Testis (tissue), 3 donors: ENCODE data around the gene PLEKHA8. TPM values are rescaled to one million over a fixed set of nuclear protein-coding genes. Genes with fewer than 3 reads are reported as not detected.

ENCODE experiments used
- DNase-seq: peaks from one replicate; pipeline ENCODE4 v3.0.0-alpha.2; 2019
- H3K27ac ChIP-seq, 2 donors: fragments of 200-600 bp; sonication (generic); one replicate each; pipeline ENCODE4 v1.5.1; 2019
- H3K27me3 ChIP-seq: fragments of 200-600 bp; sonication (generic); one replicate; pipeline ENCODE4 v1.5.1; 2019
- H3K36me3 ChIP-seq: fragments of 200-600 bp; sonication (generic); one replicate; pipeline ENCODE4 v1.5.1; 2017; ENCODE audit warnings: low read depth; ENCODE audit errors: missing control alignments
- H3K4me1 ChIP-seq: fragments of 200-600 bp; sonication (generic); one replicate; pipeline ENCODE4 v1.5.1; 2019
- H3K4me3 ChIP-seq, 2 donors: fragments of 200-600 bp; sonication (generic); one replicate each; pipeline ENCODE4 v1.5.1; 2017 to 2019
- H3K9me3 ChIP-seq: fragments of 200-600 bp; sonication (generic); one replicate; pipeline ENCODE4 v1.5.1; 2017
- POLR2A ChIP-seq: fragments of 450-650 bp; IDR thresholded peaks from one replicate; pipeline ENCODE4 v1.6.1; 2017; ENCODE audit warnings: antibody characterized with exemption, mild to moderate bottlenecking, moderate library complexity
- WGBS, 2 donors: methylation state at CpG; one replicate each; pipeline ENCODE4 v1.1.5; 2018; 5-methylcytosine and 5-hydroxymethylcytosine counted together
- intact Hi-C: fragments of 100-400 bp; cut with DNase I; formaldehyde crosslinking; loops from one replicate; pipeline ENCODE4 v1.15.1; 2023; ENCODE audit warnings: low total_unique reads
- polyA plus RNA-seq: library from polyadenylated mRNA; stranded (reverse); fragments of 350-450 nt; fragmentation: Illumina TruSeq; extraction: RNeasy Lipid Tissue Mini Kit (QIAGEN cat#74804); gene quantifications from one replicate; pipeline ENCODE4 v1.2.3, GENCODE V29; 2014; ENCODE audit warnings: low read depth, low replicate concordance; ENCODE audit not compliant: insufficient read depth
- total RNA-seq, 2 donors: library from RNA; depleted of rRNA; stranded (reverse); fragments of >200 nt; gene quantifications; one replicate each; pipeline ENCODE4 v1.2.3, GENCODE V29; 2016
- TF ChIP-seq, protein P1 (sequence below), 3 experiments: fragments of 450-650 bp in 2 of 3; fragments of 200-600 bp in 1 of 3; sonication (generic) in 1 of 3; IDR thresholded peaks; one replicate each; pipeline ENCODE4 v1.5.1; 2016 to 2019; ENCODE audit warnings: antibody characterized with exemption in 3 of 3, mild to moderate bottlenecking in 2 of 3, moderate library complexity in 1 of 3

Gene PLEKHA8
- total and polyA plus RNA-seq, 3 donors from 2014 or later, result 7.1 to 14.5 (median 11.0) TPM

DNA sequence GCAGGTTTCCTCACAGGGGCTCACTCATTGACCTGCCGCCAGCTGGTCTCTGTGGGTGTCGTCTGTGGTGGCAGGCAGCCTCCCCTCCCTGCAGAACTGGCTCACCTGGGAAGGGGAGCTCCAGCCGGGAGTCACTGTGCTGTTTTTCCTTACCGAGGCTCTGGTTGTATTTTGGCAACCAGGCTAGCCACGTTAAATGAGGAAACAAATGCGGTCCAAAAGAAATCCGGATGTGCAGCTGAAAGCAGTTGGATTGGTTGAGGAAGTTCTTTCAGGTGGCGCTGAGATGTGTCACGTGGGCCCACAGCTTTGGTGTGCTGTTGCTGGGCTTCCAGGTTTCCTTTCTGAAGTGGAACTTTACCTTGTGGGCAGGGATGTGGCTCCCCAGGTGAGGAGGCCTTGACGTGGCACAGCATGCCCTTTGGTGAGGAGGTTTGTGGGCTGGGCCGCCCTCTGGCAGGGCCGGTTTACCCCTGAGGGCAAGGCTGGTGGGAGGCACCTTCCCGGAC lies 120.8 kb downstream of the PLEKHA8 start:
- Histone ChIP-seq H3K4me3 (no peak overlapping the region), H3K27ac (no peak overlapping the region), H3K9me3 (no peaks in the 10 kb centered on the region), H3K27me3 (no peaks in the 10 kb centered on the region), H3K4me1 (no peaks in the 10 kb centered on the region), H3K36me3 (no peaks in the 10 kb centered on the region)
- intact Hi-C loops, result no loop called here
- 84 to 85% methylated on average over 13 of the region's 13 CpGs for WGBS, 2 donors
- TF ChIP-seq, protein P1, sequence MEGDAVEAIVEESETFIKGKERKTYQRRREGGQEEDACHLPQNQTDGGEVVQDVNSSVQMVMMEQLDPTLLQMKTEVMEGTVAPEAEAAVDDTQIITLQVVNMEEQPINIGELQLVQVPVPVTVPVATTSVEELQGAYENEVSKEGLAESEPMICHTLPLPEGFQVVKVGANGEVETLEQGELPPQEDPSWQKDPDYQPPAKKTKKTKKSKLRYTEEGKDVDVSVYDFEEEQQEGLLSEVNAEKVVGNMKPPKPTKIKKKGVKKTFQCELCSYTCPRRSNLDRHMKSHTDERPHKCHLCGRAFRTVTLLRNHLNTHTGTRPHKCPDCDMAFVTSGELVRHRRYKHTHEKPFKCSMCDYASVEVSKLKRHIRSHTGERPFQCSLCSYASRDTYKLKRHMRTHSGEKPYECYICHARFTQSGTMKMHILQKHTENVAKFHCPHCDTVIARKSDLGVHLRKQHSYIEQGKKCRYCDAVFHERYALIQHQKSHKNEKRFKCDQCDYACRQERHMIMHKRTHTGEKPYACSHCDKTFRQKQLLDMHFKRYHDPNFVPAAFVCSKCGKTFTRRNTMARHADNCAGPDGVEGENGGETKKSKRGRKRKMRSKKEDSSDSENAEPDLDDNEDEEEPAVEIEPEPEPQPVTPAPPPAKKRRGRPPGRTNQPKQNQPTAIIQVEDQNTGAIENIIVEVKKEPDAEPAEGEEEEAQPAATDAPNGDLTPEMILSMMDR (IDR thresholded peaks at IDR 0.05), result no peak
- TF ChIP-seq POLR2A, result no peak
- DNase-seq, result no peak

DNA sequence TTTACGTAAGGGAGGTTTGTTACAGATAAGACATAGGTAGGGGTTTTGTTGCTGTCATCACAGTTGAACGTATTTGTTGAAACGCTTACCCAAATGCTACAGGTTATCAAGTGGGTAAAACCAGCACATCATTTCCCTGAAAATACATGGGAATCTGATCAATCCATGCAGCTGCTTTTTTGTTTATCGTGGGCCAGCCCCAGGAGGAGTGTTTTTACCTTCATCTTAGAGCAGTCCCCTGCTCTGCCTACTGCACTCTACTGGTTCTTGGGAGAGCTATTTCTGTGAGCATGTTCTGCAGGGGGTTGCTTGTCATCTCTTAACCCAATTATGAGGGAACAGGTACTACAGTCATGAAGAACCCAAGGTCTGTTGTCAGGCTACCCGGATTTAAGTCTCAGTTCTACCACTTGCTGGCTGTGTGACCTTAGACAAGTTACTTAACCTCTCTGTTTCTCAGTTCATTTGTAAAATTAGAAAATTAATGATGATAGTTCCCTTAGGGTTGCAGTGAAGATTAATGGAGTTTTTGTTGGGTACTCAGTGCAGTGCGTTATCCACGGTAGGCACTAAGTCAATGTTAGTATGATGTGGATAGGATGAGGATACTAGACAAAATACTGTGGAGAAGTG lies 121.5 kb downstream of the PLEKHA8 start:
- intact Hi-C loops, result no loop called here
- H3K27me3 ChIP-seq, result no peaks in the 10 kb centered on the region
- H3K9me3 ChIP-seq, result no peaks in the 10 kb centered on the region
- DNase-seq, result no peak
- H3K4me3 ChIP-seq, result no peak overlapping the region
- H3K27ac ChIP-seq, result no peak overlapping the region
- H3K4me1 ChIP-seq, result no peaks in the 10 kb centered on the region
- TF ChIP-seq POLR2A, result no peak
- TF ChIP-seq, protein P1 (IDR thresholded peaks at IDR 0.05), result no peak
- 90 to 93% methylated on average over 7 of the region's 7 CpGs for WGBS, 2 donors
- H3K36me3 ChIP-seq, result no peaks in the 10 kb centered on the region

DNA sequence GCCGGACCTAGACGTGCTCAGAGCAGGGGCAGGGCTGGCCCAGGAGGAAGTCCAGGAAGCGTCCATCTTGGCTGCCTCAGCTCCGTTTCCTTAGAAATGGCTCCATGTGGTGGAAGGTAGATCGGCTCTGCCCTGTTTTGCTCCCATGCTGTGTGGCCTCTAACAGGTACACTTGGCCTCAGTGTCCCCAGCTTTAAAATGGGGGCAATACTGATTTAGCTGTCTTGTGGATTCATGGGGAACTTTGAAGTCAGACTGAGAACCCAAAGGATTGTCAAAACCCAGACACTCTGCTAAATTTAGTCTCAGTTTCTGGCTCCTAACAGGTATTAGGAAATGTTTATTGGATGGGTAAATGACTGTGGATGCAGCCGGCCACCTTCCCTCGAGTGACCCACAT lies 122.5 kb downstream of the PLEKHA8 start:
- H3K4me3 ChIP-seq, result no peak overlapping the region
- no peaks in the 10 kb centered on the region for H3K27me3 ChIP-seq
- H3K27ac ChIP-seq, result no peak overlapping the region
- H3K36me3 ChIP-seq, result no peaks in the 10 kb centered on the region
- H3K9me3 ChIP-seq, result no peaks in the 10 kb centered on the region
- WGBS, 2 donors, result 93 to 95% methylated on average over 7 of the region's 7 CpGs
- TF ChIP-seq POLR2A, result no peak
- TF ChIP-seq, protein P1 (IDR thresholded peaks at IDR 0.05), result no peak
- intact Hi-C loops, result no loop called here
- DNase-seq, result no peak
- H3K4me1 ChIP-seq, result no peaks in the 10 kb centered on the region

- no peaks in the 10 kb centered on the region for H3K27me3 ChIP-seq
- DNase-seq, result no peak
- H3K36me3 ChIP-seq, result no peaks in the 10 kb centered on the region
- WGBS, 2 donors, result 80 to 93% methylated on average over 7 to 9 of the region's 9 CpGs
- no peaks in the 10 kb centered on the region for H3K9me3 ChIP-seq
- no peaks in the 10 kb centered on the region for H3K4me1 ChIP-seq
- intact Hi-C loops, result no loop called here
- no peak overlapping the region for H3K27ac ChIP-seq
- no peak overlapping the region for H3K4me3 ChIP-seq
- no peak for TF ChIP-seq POLR2A
- TF ChIP-seq, protein P1 (IDR thresholded peaks at IDR 0.05), result no peak
Observed at GRCh38 chr7:30154111-30154587, 125.9 kb downstream of the PLEKHA8 start.

- H3K4me1 ChIP-seq, result peaks cover 4% of the 10 kb centered on the region
- H3K9me3 ChIP-seq, result no peaks in the 10 kb centered on the region
- no peaks in the 10 kb centered on the region for H3K36me3 ChIP-seq
- intact Hi-C loops, result no loop called here
- H3K27ac ChIP-seq, result no peak overlapping the region
- no peaks in the 10 kb centered on the region for H3K27me3 ChIP-seq
- WGBS, 2 donors, result 88 to 91% methylated on average over 8 of the region's 8 CpGs
- DNase-seq, result no peak
- TF ChIP-seq POLR2A, result no peak
- TF ChIP-seq, protein P1 (IDR thresholded peaks at IDR 0.05), result no peak
- H3K4me3 ChIP-seq, result no peak overlapping the region
Observed at GRCh38 chr7:30155481-30155880, 127.3 kb downstream of the PLEKHA8 start.
